NOMO-1 treated with dmso at 0.1 percent for 144 hours (cell line): ENCODE results near the gene RRP8.

Experiments
- DNase-seq: peaks from one replicate; lab custom pipeline; 2025; ENCODE audit not compliant: unreplicated experiment; lab: John Stamatoyannopoulos, UW

The RRP8 gene

DNA sequence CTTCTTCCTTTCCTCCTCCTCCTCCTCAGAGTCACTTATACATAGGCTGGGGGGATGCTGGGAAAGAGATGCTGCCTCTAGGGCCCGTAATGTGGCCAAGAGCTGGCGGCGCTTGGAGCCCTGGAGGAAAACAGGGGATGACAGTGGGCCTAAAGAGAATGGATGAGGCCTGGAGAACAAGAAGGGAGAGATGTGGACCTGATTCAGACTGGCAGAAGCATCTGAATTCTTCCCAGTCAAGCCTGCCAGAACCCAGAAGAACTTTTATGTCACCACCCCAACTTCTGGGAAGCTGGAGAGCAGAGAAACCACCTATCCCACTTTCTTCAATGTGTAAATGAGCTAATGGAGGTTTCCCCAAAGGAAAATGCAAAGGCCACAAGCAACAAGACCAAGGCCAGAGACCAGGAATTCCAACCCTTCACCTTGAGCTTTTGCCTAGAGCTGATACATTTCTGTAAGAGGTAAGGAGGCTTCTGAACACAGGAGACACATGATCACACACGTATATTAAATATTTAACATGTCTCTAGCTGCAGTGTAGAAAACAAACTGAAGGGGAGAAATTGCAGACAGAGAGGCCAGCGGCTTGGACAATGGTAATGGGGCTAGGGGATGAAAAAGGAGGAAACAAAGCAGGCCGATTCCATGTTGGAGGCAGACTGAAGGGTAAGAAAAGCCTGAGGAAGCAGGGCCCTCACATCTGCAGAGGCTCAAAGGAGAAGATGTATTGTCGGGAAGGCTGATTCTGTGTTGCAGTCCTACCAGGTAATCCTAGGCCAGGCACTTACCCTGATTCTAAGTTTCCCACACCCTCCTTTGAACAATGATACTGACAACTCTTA lies 1.1 kb downstream of the RRP8 start:
- no peak for DNase-seq

DNA sequence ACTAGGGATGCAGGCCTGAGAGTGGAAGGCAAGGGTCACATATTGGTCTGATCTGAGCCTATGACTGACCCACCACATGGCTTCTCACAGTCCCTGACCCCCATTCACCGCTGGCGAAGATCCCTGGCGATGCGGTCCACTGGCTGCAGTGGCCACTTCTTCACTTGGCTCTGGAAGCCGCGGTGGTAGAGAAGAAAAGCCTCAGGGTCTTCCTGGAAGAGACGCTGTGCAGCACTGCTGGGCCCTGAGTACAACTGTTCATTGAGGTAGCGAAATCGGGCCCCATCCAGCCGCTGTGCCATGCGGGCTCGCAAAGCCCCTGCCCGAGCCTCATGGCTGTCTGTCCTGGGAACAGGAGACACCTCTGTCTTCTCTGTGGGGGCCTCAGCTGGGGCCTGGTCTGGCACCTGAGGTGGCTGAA lies 2.4 kb downstream of the RRP8 start:
- no peak for DNase-seq

DNA sequence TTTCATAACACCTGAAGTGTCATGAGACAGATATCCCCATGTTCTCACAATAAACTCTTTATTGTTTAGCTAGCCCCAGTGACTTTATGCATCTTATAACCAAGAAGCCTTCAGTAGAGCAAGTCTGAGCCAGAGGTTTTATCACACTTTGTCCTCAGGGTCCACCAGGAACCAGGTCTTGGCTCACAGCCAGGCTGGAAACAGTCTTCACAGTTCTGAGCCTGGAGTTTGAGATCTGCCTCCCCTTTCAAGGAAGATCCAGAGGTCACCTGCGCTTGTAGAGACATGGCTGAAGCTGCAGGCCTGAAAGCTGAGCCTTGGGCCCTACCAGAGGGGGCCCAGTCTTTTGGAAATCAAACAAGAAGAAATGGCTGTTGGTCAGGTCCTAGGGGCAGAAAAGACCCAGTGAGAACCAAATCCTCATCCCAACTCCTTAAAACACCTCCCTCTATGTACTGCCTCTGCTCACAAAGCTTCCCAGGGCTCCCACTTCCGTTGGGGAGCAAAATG lies 3.5 kb downstream of the RRP8 start:
- DNase-seq = no peak

DNA sequence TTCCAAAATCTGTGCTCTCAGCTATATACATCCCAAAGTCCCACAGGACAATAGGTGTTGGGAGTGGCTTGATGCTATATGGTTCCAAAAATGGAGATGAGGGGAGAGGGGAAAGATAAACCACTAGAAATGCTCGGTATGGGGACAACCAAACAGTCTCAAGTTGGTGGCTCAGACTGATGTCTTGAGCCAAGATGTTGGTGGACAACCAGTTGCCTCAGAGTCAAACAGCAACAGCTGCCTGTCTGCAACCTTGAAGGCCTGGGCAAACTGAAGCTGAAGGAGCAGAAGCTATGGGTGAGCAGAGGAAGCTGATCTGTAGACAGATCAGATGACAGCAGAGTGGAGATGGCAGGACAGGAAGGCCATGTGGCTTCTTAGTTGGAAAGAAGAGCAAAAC lies 4.0 kb downstream of the RRP8 start:
- DNase-seq = no peak

DNA sequence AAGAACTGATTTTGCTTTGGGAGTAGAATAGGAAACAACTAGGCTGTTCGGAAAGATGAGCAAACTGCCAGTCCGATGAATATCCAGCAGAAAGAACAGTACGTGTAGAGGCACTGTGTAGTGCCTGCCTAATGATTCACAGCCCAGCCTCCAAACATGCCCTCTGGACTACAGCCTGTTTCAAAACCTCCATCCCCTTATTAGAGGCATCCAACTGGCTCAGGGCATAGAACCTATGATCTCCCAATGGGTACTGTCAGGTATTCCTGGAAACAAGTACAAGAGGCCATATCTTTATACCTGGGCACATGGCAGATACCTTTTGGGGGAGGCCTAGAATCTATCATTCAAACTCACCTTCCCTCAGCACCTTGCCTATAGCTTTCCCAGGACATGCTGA lies 4.9 kb downstream of the RRP8 start:
- no peak for DNase-seq

DNA sequence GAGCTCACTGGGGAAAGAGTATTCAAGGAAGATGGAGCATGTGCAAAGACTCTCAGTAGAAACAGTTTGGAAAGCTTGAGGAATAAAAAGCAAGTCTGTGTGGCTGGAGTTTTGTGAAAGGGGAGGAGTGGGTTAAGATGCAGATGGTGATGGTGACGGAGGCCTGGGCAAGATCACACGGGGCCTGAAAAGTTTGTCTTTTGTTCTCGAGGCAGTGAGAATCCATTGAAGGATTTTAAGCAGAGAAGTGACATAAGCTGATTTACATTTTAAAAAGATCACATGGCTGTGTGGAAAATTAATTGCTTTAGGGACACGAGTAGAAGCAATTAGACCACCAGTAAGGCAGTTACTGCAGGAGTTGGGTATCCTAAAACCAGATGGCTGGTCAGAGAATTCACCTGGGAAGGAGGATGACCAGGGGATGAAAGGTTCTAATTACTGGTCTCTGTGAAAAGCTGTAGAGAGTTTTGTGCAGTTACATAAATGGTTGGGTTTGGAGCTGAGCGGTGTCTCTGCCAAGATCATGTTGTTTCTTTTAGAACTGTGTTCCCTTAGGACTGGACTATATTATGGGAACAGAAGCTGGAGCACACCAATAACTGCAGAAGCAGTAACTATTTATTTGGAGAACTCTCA lies 7.1 kb downstream of the RRP8 start:
- DNase-seq = no peak

DNA sequence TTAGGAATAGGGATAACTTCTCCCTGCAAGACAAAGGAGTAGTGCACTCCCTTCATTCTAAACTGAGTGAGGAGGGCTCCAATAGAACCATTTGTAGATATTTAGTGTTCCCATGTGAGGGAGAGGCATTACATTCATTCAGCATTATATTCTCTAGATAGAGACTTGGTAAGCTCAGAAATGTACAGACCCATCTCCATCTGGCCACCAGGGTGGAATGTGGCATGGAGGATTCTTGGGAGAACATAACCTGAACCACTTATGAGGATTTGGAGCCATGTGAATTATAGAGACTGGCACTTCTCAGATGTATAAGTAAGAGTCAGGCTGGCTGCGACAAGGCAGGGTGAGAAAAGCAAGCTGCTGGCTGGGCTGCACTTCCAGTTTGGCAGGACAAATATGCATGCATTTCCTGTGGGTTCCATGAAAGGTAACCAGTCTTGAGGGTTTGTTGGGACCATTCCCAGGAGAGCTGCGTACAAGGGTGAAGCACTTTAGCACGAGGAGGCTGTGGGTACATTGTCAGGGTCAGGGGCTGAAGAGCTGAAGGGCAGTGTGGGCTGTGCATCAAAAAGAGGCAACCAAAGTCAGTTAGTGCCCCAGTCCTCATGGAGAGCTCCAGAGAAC lies 9.2 kb downstream of the RRP8 start:
- no peak for DNase-seq

DNA sequence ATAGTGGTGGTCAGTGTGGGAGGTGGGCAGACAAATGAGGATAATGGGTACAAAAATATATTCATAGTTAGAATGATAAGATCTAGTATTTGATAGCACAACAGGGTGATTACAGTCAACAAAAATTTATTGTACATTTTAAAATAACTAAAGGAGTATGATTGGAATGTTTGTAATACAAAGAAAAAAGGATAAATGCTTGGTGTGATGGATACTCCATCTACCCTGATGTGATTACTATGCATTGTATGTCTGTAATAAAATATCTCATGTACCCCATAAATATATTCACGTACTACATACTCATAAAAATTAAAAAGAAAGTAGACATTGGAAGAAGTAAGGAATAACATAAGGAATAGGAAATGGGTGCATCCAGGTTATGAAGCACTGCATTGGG lies 15.4 kb downstream of the RRP8 start:
- no peak for DNase-seq

DNA sequence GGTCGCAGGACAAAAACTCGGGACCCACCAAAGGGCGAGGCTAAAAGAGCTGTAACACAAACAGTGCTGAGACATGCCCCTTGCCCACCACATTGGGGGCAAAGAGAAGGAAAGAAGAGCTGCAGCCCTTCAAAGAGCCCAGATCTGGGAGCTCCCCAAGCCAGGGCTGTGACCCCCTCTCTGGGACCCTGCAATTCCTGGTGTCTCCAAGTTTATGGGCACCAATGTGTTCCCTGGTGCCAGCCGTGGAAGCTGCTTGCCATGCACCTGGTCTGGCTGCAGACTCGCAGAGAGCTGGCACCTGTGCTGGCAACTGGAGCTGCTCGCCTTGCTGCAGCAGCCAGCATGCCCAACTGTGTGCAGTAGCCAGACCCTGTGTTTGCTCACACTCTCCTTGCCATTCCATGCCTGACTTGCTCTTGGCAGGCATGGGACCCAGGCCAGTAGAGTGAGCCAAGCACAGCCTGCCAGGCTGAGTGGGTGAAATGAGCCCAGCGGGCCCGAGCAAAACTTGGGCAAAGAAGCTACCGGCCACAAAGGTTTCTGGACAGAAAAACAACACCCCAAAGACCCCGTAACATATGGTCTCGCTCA lies 16.0 kb downstream of the RRP8 start:
- DNase-seq = no peak

DNA sequence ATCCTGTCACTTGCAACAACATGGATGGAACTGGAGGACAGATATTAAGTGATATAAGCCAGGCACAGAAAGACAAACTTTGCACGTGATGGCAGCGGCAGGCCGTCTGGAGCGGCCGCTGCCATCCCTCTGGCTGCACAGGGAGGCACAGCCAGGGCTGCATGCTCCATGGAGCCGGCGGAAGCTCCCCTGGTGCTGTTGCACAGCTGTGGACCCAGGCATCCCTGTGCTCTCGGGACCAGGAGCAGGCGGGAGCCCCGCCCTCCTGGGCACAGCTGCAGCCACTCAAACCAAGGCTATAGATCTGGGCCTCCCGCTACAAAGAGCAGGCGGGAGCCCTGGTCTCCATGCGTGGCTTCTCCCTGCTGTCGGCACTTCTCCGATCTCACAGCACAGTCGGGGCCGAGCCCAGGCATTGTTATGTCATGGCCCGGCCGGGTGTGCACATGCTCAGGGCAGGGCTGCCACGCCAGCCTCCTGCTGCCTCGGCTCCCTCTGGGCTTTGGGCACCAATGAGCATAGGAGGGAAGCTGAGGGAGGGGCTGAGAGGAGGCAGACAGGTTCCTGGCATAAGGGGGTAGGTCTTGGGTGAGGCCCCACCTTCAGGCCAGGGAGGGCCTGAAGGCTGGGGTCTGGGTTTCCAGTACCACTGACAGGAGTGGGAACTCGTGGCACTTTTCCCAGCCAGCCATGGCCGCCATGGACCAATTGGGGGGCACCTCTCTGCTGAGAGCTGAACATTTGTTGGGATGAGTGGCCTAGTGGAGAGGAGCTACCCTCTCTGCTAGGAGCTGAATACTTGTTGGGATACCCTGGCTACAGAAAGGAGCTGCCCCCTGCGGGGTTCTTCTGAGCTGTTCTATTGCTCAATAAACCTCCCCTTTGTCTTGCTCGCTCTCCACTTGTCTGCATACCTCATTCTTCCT lies 16.7 kb downstream of the RRP8 start:
- DNase-seq = no peak

DNA sequence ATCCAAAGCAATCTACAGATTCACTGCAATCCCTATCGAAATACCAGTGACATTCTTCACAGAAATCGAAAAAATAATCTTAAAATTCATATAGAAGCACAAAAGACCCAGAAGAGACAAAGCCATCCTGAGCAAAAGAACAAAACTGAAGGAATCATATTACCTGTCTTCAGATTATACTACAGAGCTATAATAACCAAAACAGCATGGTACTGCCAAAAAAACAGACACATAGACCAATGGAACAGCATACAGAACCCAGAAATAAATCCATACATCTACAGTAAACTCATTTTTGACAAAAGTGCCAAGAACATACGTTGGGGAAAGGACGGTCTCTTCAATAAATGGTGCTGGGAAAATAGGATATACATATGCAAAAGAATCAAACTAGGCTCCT lies 18.9 kb downstream of the RRP8 start:
- no peak for DNase-seq

DNA sequence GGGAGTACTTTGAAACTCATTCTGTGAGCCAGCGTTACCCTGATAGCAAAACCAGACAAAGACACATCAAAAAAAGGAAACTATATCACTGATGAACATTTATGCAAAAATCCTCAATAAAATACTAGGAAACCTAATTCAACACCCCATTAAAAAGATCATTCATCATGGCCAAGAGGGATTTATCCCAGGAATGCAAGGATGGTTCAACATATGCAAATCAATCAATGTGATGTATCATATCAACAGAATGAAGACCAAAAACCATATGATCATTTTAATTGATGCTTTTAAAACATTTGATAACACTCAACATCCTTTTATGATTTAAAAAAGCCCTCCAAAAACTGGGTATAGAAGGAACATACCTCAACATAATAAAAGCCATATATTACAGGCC lies 19.8 kb downstream of the RRP8 start:
- DNase-seq = no peak

DNA sequence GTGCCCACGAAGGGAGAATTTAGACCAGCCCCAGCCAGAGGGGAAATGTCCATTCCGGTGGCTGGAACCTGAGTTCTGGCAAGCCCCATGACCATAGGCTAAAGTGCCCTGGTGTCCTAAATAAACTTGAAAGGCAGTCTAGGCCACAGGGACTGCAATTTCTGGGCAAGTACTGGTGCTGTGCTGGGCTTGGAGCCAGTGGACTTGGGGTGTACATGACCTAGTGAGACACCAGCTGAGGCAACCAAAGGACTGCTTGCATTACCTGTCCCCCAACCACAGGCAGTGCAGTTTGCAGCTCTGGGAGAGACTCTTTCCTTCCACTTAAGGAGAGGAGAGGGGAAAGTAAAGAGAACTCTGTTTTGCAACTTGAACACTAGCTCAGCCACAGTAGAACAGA lies 23.7 kb downstream of the RRP8 start:
- DNase-seq = no peak

DNA sequence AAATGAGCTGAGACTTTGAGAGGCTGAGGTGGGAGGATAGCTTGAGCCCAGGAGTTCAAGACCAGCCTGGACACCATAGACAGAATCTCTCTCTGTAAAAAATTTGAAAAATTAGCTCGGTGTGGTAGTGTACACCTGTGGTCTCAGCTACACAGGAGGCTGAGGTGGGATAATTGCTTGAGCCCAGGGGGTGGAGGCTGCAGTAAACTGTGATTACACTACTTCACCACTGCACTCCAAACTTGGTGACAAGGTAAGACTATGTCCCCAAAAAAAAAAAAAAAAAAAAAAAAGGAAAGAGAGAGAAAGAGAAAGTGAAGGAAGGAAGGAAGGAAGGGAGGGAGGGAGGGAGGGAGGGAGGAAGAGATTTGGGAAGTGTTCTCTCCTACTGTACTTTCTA lies 25.3 kb downstream of the RRP8 start:
- DNase-seq = no peak

DNA sequence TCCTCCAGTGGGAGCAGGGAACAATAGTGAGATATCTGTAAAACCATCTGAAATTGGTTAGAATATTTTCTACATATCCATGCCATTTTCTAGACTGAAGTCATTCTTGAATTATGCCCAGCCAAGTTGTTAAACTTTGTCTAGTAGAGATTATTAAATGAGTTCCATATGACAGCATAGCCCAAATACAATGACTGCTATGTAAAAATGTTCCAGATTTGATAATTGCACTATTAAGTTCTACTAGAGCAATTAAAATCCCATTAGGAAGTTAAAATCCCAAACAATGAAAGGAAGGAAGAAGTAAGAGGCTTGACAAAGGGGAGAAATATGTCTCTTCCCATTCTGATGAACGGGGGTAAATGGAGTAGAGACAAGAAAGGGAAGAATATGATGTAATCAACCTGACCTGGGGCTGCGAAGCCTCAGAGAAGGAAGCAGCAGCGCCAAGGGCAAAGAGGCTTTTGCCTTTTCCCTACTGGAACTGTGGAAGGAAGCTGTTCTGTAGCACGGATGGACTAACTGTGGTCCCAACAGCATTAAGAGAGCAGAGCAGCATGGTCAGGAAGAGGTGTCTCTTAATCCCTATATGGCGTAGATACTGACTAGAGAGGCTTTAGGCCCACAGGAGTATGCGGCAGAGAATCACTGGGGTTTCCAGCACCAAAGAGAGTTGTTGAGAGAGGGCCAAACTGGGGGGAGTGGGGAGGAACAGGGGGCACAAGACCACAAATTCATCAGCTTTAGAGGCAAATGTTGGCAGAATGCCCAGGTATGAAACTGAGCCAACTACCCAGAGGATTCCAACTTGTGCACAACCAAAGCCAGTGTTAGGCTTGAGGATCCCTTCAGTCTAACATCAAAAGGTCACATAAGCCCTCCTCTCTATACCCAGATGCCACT lies 26.7 kb downstream of the RRP8 start:
- DNase-seq = no peak

DNA sequence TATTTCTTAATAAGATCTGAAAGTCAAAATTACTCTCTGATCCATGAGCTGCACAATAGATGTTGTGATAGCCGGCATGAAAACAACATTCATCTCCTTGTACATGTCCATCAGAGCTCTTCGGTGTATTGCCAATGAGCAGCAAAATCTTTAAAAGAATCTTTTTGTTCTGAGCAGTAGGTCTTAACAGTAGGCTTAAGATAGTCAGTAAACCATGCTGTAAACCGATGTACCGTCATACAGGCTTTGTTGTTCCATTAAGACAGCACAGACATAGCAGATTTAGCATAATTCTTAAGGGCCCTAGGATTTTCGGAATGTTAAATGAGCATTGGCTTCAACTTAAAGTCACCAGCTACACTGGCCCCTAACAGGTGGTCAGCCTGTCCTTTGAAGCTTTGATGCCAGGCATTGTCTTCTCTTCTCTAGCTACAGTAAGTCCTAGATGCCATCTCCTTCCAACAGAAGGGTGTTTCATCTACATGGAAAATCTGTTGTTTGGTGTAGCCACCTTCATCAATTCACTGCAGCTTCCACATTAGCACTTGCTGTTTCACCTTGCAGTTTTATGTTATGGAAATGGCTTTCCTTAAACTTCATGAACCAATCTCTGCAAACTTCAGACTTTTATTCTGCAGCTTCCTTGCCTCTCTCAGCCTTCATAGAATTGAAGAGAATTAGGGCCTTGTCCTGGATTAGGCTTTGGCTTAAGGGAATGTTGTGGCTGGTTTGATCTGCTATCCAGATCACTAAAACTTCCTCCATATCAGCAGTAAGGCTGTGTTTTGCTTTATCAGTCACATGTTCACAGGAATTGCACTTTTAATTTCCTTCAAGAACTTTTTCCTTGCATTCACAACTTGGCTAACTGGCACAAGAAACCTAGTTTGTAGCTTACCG lies 28.4 kb downstream of the RRP8 start:
- no peak for DNase-seq

DNA sequence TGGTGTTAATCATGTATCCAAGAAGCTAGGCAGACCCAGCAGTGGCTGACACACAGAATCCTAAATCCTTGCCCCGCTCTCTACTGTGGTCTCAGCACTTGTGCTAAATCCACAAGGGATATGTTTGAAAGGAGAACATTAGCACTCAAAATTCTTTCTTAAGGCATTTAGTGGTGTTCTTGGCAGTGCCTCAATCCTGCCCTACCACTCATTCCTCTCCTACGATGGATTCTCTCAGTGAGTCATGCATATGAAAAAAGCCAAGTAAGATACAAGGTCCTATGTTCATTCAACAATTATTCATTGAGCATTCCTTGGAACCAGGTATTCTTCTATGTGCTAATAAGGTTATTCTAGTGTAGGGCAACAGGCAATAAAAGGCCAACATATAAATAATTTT lies 31.2 kb downstream of the RRP8 start:
- no peak for DNase-seq

DNA sequence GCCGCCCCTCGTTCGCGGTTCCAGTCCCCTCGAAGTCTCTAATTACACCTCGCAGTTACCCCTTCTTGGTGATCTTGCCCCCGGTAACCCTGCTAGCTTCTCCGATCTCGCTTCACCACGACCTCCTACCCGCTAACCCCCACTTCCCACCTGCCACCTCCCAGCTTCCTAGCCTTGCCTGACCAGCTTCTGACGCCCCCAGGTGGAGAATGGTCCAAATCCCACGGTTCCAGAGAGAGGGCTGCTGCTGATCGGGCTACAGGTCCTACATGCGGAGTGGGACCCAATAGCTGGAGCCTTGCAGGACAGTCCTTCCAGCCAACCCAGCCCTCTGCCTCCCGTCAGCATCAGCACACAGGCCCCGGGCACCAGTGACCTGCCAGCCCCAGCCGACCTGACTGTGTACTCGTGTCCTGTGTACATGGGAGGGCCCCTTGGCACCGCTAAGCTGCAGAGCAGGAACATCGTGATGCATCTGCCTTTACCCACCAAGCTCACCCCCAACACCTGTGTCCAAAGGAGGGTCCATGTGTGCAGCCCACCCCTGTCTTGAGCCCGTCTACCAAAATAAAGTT lies 31.9 kb downstream of the RRP8 start:
- no peak for DNase-seq
